ENCODE data around the gene TGFB1I1. TPM values are rescaled to one million over a fixed set of nuclear protein-coding genes. Genes with fewer than 3 reads are reported as not detected.

The TGFB1I1 gene
- total RNA-seq (ENCODE audit: unreplicated experiment), result 19.2 TPM
- long read RNA-seq, transcript TGFB1I1-203 (11 exons, 1,898 nt), result major isoform, 7 of 13 reads
- long read RNA-seq, partial matches to known transcripts, result 2 of 13 reads
- long read RNA-seq, other reads (novel, unspliced or antisense), result 3 of 13 reads

DNA sequence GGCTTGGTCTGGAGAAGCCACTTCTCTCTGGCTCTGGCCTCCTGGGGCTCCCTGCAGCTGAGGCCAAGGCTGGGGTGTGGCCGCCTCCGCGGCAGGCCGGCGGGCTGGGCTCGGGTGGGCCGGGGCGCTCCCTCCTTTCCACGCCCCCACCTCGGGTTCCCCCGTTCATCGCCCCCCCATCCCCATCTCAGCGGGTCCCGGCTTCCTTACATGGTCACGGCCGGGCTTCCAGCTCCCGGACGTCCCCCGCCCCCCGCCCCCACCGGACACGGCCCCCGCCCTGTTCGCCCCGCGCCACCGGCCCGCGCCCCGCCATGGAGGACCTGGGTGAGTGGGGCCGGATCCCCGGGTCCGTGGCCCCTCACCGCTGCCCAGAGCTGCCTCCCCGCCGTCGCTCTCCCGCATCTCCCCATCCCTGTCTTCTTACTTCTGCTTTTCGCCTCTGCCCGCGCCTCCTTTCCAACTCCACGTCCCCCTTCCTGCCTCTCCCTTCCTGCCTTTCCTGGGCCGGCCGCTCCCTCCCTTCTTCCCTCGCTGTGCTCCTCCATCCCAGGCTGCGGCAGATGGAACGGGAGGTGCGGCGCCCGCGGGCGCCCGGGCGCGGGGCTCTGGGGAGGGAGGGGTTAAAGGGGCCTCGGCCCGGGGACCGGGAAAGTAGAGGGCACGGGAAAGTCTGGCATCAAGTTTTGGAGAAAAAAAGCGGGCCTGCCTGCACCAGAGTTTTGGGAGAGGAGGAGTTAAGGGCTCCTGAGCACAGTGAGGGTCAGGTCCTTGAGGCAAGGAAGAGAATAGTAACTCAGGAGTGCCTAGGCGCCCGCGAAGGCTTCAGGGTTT, at the start of gene TGFB1I1:
Gene TGFB1I1 (plus strand): TSS at position 278 of the 834 bp plus-strand sequence. CDS start 37 bp downstream, at position 315.
- Mint-ChIP-seq H3K27ac (ENCODE audit: unreplicated experiment) (peak within 1 kb of the TSS; percentile 74), H3K9me3 (ENCODE audit: unreplicated experiment) (peaks cover 7% of the 10 kb centered on the region), H3K4me1 (ENCODE audit: low read depth, unreplicated experiment) (peaks cover 8% of the 10 kb centered on the region), H3K27me3 (ENCODE audit: unreplicated experiment) (peaks cover 22% of the 10 kb centered on the region), H3K4me3 (ENCODE audit: unreplicated experiment) (peak within 1 kb of the TSS; percentile 86), H3K36me3 (ENCODE audit: unreplicated experiment) (peaks cover 4% of the 10 kb centered on the region)
- peak; percentile 77 for DNase-seq
- TF ChIP-seq, protein P1, sequence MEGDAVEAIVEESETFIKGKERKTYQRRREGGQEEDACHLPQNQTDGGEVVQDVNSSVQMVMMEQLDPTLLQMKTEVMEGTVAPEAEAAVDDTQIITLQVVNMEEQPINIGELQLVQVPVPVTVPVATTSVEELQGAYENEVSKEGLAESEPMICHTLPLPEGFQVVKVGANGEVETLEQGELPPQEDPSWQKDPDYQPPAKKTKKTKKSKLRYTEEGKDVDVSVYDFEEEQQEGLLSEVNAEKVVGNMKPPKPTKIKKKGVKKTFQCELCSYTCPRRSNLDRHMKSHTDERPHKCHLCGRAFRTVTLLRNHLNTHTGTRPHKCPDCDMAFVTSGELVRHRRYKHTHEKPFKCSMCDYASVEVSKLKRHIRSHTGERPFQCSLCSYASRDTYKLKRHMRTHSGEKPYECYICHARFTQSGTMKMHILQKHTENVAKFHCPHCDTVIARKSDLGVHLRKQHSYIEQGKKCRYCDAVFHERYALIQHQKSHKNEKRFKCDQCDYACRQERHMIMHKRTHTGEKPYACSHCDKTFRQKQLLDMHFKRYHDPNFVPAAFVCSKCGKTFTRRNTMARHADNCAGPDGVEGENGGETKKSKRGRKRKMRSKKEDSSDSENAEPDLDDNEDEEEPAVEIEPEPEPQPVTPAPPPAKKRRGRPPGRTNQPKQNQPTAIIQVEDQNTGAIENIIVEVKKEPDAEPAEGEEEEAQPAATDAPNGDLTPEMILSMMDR (IDR thresholded peaks at IDR 0.05; ENCODE audit: partially characterized antibody, unreplicated experiment), result no peak

DNA sequence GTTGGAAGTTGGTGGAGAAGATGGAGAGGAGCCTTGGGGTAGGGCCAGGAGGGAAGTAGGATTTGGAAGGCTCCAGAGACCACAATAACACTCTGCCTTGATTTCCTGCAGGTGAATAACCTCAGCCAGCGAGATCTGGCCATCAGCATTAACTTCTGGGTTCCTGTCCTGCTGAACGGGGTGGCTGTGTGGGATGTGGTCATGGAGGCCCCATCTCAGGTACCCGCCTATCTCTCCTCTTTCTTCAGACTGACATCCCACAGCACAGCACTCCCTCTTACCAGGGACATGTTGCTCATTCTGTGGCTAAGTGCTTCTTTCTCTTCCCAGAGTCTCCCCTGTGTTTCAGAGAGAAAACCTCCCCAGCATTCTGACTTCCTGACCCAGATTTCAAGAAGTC, 48.7 kb upstream of the TGFB1I1 start:
- TF ChIP-seq, protein P1 (IDR thresholded peaks at IDR 0.05; ENCODE audit: partially characterized antibody, unreplicated experiment), result no peak
- Mint-ChIP-seq H3K4me3 (ENCODE audit: unreplicated experiment) (no peak overlapping the region), H3K27me3 (ENCODE audit: unreplicated experiment) (peaks cover 11% of the 10 kb centered on the region), H3K9me3 (ENCODE audit: unreplicated experiment) (peaks cover 9% of the 10 kb centered on the region), H3K27ac (ENCODE audit: unreplicated experiment) (no peak overlapping the region), H3K36me3 (ENCODE audit: unreplicated experiment) (peaks cover under 1% of the 10 kb centered on the region), H3K4me1 (ENCODE audit: low read depth, unreplicated experiment) (no peaks in the 10 kb centered on the region)
- DNase-seq, result no peak

DNA sequence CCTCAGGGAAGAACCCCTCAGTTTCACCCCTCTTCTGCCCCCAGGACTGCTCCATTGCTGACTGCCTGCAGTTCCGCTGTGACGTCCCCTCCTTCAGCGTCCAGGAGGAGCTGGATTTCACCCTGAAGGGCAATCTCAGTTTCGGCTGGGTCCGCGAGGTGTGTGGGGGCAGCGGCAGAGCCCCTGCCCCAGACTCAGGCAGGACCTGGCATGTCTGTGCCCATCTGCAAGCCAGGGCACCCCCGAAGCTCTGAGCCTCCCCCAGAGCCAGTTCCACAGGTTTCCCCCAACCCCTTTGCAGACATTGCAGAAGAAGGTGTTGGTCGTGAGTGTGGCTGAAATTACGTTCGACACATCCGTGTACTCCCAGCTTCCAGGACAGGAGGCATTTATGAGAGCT, 48.2 kb upstream of the TGFB1I1 start:
- Mint-ChIP-seq H3K9me3 (ENCODE audit: unreplicated experiment) (peaks cover 9% of the 10 kb centered on the region), H3K4me1 (ENCODE audit: low read depth, unreplicated experiment) (no peaks in the 10 kb centered on the region), H3K27ac (ENCODE audit: unreplicated experiment) (no peak overlapping the region), H3K27me3 (ENCODE audit: unreplicated experiment) (peaks cover 14% of the 10 kb centered on the region), H3K36me3 (ENCODE audit: unreplicated experiment) (no peaks in the 10 kb centered on the region), H3K4me3 (ENCODE audit: unreplicated experiment) (no peak overlapping the region)
- DNase-seq, result no peak
- TF ChIP-seq, protein P1 (IDR thresholded peaks at IDR 0.05; ENCODE audit: partially characterized antibody, unreplicated experiment), result no peak

GRCh38 chr16:31427441-31428278, 44.3 kb upstream of the TGFB1I1 start:
- TF ChIP-seq, protein P1 (IDR thresholded peaks at IDR 0.05; ENCODE audit: partially characterized antibody, unreplicated experiment), result no peak
- Mint-ChIP-seq H3K4me3 (ENCODE audit: unreplicated experiment) (no peak overlapping the region), H3K4me1 (ENCODE audit: low read depth, unreplicated experiment) (no peaks in the 10 kb centered on the region), H3K27me3 (ENCODE audit: unreplicated experiment) (peaks cover 12% of the 10 kb centered on the region), H3K36me3 (ENCODE audit: unreplicated experiment) (no peaks in the 10 kb centered on the region), H3K9me3 (ENCODE audit: unreplicated experiment) (peaks cover 8% of the 10 kb centered on the region), H3K27ac (ENCODE audit: unreplicated experiment) (no peak overlapping the region)
- peak; percentile 34 for DNase-seq
